Astrocyte (in vitro differentiated cells and primary cell): Measurements from ENCODE around the gene ARMH1.

ENCODE experiments used
- CTCF ChIP-seq: IDR thresholded peaks from 2 replicates; pipeline ENCODE4 v1.5.1; 2011; ENCODE audit warnings: low read depth, mild to moderate bottlenecking, inconsistent platforms, low read length, moderate library complexity; ENCODE audit not compliant: insufficient read depth
- EZH2 ChIP-seq: IDR thresholded peaks from 2 replicates; pipeline ENCODE4 v1.6.1; 2012; ENCODE audit warnings: mild to moderate bottlenecking, low read length, inconsistent platforms; ENCODE audit not compliant: insufficient read depth

- TF ChIP-seq CTCF (no peak), EZH2 (no peak)
Measured at GRCh38 chr1:44632598-44632997, 41.9 kb upstream of the ARMH1 start.
